Measurements from ENCODE around the gene SMPX.

SMPX gene

DNA sequence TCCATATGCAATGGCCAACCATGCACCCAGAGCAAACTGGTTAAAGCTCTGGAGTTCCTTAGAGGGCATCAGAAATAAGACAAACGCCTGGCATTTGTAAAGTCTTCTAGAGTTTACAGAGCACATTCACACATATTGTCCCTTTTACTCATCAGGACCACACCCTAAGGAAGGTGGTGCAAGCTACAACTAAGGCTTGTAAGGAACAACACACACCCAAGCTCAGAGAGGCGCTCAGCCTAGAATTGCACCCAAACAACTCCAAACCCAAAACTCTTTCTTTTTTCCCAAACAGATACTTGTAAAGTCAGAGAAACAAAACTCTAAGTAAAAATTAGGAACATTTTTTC lies 46.1 kb downstream of the SMPX start:
- Histone ChIP-seq H3K36me3 (ENCODE audit: insufficient read depth, low read length) (no peaks in the 10 kb centered on the region), H3K9me3 (ENCODE audit: control insufficient read depth, insufficient read depth, low read length) (no peaks in the 10 kb centered on the region; the same call in none of the 2 replicates), H3K9ac (ENCODE audit: low read depth, low read length) (no peak overlapping the region), H3K4me1 (ENCODE audit: insufficient read depth, low read length) (no peaks in the 10 kb centered on the region)

- H3K36me3 ChIP-seq (ENCODE audit: insufficient read depth, low read length), result no peaks in the 10 kb centered on the region
- H3K9ac ChIP-seq (ENCODE audit: low read depth, low read length), result no peak overlapping the region
- H3K4me1 ChIP-seq (ENCODE audit: insufficient read depth, low read length), result no peaks in the 10 kb centered on the region
- H3K9me3 ChIP-seq (ENCODE audit: control insufficient read depth, insufficient read depth, low read length), result no peaks in the 10 kb centered on the region; the same call in none of the 2 replicates
Observed at GRCh38 chrX:21711129-21711847, 46.6 kb downstream of the SMPX start.

GRCh38 chrX:21708116-21708515 lies 49.8 kb downstream of the SMPX start:
- peaks cover 4% of the 10 kb centered on the region; the same call in 1 of the 2 replicates for H3K4me1 ChIP-seq (ENCODE audit: insufficient read depth, low read length)
- no peak overlapping the region for H3K9ac ChIP-seq (ENCODE audit: low read depth, low read length)
- H3K36me3 ChIP-seq (ENCODE audit: insufficient read depth, low read length), result no peaks in the 10 kb centered on the region
- H3K9me3 ChIP-seq (ENCODE audit: control insufficient read depth, insufficient read depth, low read length), result no peaks in the 10 kb centered on the region; the same call in none of the 2 replicates

DNA sequence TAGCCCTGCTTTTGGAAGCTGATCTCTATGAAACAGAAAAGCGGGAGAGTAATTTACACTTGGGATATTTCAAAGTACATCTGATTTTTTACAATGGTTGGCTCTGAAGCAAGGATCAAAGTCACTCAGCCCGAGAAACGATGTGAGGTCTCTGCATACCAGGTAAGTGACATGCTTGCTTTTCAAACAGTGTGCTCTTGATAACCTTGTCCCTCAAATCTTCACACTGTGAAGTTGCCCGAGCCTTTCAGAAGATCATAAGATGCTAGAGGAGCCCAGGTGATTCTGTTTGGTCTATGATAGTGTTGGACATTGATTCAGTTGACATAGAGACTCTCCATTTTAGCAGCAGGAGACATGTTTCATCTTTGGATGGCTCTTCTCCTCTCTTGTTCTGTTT lies 52.7 kb downstream of the SMPX start:
- no peaks in the 10 kb centered on the region; the same call in 1 of the 2 replicates for H3K9me3 ChIP-seq (ENCODE audit: control insufficient read depth, insufficient read depth, low read length)
- H3K36me3 ChIP-seq (ENCODE audit: insufficient read depth, low read length), result no peaks in the 10 kb centered on the region
- H3K9ac ChIP-seq (ENCODE audit: low read depth, low read length), result no peak overlapping the region
- peaks cover 4% of the 10 kb centered on the region; the same call in 1 of the 2 replicates for H3K4me1 ChIP-seq (ENCODE audit: insufficient read depth, low read length)

DNA sequence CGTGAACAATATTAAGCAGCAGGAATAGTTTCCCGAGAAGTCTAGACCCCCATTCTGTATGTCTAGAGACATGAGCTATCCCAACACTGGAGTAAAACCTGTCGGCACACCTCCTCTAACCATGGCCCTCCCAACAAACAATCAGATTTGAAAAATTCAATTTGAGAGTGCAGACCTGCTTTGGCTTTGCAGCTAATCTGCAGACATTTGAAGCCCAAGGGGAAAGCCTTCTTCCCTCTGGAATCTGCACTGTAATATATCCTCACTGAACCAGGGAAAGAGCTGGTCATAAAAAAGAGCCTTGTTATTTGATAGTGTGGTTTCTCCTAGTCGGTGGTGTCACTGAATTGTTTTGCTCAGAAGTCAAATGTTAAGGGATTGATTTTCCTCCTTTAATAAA lies 55.2 kb downstream of the SMPX start:
- Histone ChIP-seq H3K4me1 (ENCODE audit: insufficient read depth, low read length) (peaks cover 4% of the 10 kb centered on the region; the same call in 1 of the 2 replicates), H3K9me3 (ENCODE audit: control insufficient read depth, insufficient read depth, low read length) (no peaks in the 10 kb centered on the region; the same call in 1 of the 2 replicates), H3K36me3 (ENCODE audit: insufficient read depth, low read length) (no peaks in the 10 kb centered on the region), H3K9ac (ENCODE audit: low read depth, low read length) (no peak overlapping the region)

- Histone ChIP-seq H3K36me3 (ENCODE audit: insufficient read depth, low read length) (no peaks in the 10 kb centered on the region), H3K9me3 (ENCODE audit: control insufficient read depth, insufficient read depth, low read length) (no peaks in the 10 kb centered on the region), H3K4me1 (ENCODE audit: insufficient read depth, low read length) (peaks cover 4% of the 10 kb centered on the region; the same call in 1 of the 2 replicates), H3K9ac (ENCODE audit: low read depth, low read length) (no peak overlapping the region)
Observed at GRCh38 chrX:21700967-21701366, 56.9 kb downstream of the SMPX start.

DNA sequence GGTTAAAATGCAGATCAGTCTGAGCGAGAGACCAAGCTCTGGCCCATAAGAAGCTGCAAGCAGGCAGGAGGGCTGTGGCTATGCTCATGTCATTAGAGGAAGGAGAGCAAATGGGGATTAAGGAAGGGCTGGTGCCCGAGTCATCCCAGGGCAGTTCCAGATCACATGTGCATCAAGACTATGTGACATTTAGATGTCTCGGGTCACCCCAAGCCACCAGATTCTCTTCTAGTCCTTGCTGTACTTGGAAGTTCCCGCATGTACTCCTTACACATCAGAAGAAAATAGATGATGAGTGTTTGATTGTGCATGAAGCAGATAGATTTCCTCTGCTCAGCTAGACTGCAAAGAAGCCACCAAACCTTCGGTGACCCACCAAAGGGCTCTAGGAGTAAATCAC lies 57.6 kb downstream of the SMPX start:
- H3K4me1 ChIP-seq (ENCODE audit: insufficient read depth, low read length), result peaks cover 4% of the 10 kb centered on the region; the same call in 1 of the 2 replicates
- no peaks in the 10 kb centered on the region for H3K9me3 ChIP-seq (ENCODE audit: control insufficient read depth, insufficient read depth, low read length)
- no peaks in the 10 kb centered on the region for H3K36me3 ChIP-seq (ENCODE audit: insufficient read depth, low read length)
- no peak overlapping the region for H3K9ac ChIP-seq (ENCODE audit: low read depth, low read length)

DNA sequence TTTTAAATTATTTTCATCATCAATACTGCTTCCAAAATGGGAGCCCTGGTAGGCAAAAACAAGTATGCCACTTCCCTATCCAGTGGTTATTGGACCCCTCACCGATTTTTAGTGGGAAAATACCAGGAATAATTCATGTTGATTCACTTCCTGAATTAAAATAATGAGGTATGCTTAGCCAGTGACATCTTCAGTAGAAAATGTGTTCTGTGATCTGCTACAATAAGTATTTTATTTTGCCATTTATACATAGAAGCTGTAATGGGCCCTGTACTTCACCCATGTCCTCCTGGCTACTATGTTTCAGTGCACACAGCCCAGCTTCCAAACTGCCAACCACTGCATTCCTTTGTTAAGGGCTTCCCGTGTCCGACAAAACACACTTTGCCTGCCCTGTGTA lies 58.8 kb downstream of the SMPX start:
- H3K9ac ChIP-seq (ENCODE audit: low read depth, low read length), result no peak overlapping the region
- H3K9me3 ChIP-seq (ENCODE audit: control insufficient read depth, insufficient read depth, low read length), result no peaks in the 10 kb centered on the region
- peaks cover 4% of the 10 kb centered on the region; the same call in 1 of the 2 replicates for H3K4me1 ChIP-seq (ENCODE audit: insufficient read depth, low read length)
- no peaks in the 10 kb centered on the region for H3K36me3 ChIP-seq (ENCODE audit: insufficient read depth, low read length)

GRCh38 chrX:21698272-21698671 lies 59.6 kb downstream of the SMPX start:
- Histone ChIP-seq H3K9ac (ENCODE audit: low read depth, low read length) (no peak overlapping the region), H3K9me3 (ENCODE audit: control insufficient read depth, insufficient read depth, low read length) (no peaks in the 10 kb centered on the region), H3K4me1 (ENCODE audit: insufficient read depth, low read length) (peaks cover under 1% of the 10 kb centered on the region; the same call in 1 of the 2 replicates), H3K36me3 (ENCODE audit: insufficient read depth, low read length) (no peaks in the 10 kb centered on the region)

GRCh38 chrX:21691512-21692018 lies 66.4 kb downstream of the SMPX start:
- Histone ChIP-seq H3K4me1 (ENCODE audit: insufficient read depth, low read length) (no peaks in the 10 kb centered on the region), H3K9me3 (ENCODE audit: control insufficient read depth, insufficient read depth, low read length) (no peaks in the 10 kb centered on the region), H3K36me3 (ENCODE audit: insufficient read depth, low read length) (no peaks in the 10 kb centered on the region), H3K9ac (ENCODE audit: low read depth, low read length) (no peak overlapping the region)

GRCh38 chrX:21683941-21684340 lies 74.0 kb downstream of the SMPX start:
- H3K9me3 ChIP-seq (ENCODE audit: control insufficient read depth, insufficient read depth, low read length), result no peaks in the 10 kb centered on the region
- H3K4me1 ChIP-seq (ENCODE audit: insufficient read depth, low read length), result no peaks in the 10 kb centered on the region
- no peak overlapping the region for H3K9ac ChIP-seq (ENCODE audit: low read depth, low read length)
- no peaks in the 10 kb centered on the region for H3K36me3 ChIP-seq (ENCODE audit: insufficient read depth, low read length)

DNA sequence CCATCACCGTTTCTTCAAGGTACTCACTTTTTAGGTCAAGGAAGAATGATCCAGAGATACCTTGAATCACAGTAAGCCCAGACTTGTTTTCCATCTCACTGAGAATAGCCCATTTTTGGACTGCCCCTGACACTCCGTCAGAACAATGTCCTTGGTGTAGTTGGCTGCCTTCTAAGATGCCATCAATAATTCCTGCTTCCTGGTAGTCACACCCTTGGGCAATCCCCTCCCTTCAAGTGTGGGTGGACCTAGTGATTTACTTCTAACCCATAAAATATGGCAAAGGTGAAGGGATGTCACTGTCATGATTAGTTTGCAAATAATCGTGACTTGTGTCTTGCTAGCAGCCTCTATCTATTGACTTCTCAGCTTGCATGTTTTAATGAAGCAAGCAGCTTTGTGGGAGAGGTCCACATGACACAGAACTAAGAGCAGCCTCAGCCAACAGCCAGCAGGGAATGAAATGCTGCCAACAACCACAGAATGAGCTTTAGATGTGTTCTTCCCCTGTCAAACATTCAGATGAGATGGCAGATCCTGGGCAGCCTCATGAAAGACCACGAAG lies 79.8 kb downstream of the SMPX start:
- Histone ChIP-seq H3K9ac (ENCODE audit: low read depth, low read length) (no peak overlapping the region), H3K9me3 (ENCODE audit: control insufficient read depth, insufficient read depth, low read length) (no peaks in the 10 kb centered on the region), H3K36me3 (ENCODE audit: insufficient read depth, low read length) (no peaks in the 10 kb centered on the region), H3K4me1 (ENCODE audit: insufficient read depth, low read length) (no peaks in the 10 kb centered on the region)

DNA sequence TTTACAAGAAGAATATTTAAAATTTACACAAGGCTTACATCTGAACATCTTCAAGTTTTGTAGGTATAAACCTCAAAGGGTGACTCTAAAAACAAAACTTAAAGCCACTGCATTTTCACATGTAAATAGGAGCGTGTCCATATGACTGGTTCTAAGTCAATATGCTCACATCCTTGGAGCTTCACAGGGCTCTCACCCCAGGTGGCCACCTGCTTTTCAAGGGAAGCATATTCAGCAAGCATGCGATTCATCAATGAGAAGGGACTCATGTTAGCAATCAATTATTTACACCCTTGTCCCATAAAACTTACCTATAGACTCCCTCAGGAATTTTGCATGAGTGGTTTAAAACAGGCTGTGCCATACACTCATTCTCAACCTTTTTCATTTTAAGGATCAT lies 82.0 kb downstream of the SMPX start:
- no peaks in the 10 kb centered on the region for H3K9me3 ChIP-seq (ENCODE audit: control insufficient read depth, insufficient read depth, low read length)
- H3K4me1 ChIP-seq (ENCODE audit: insufficient read depth, low read length), result no peaks in the 10 kb centered on the region
- no peaks in the 10 kb centered on the region for H3K36me3 ChIP-seq (ENCODE audit: insufficient read depth, low read length)
- H3K9ac ChIP-seq (ENCODE audit: low read depth, low read length), result no peak overlapping the region

GRCh38 chrX:21674430-21675186 lies 83.3 kb downstream of the SMPX start:
- Histone ChIP-seq H3K4me1 (ENCODE audit: insufficient read depth, low read length) (no peaks in the 10 kb centered on the region), H3K36me3 (ENCODE audit: insufficient read depth, low read length) (no peaks in the 10 kb centered on the region), H3K9me3 (ENCODE audit: control insufficient read depth, insufficient read depth, low read length) (no peaks in the 10 kb centered on the region), H3K9ac (ENCODE audit: low read depth, low read length) (no peak overlapping the region)
